GM12891 (cell line): ENCODE data around the gene ZIC5.

ENCODE experiments used
- PAX5 ChIP-seq: IDR thresholded peaks from 2 replicates; pipeline ENCODE4 v1.6.1; 2011; ENCODE audit warnings: low read length, moderate library complexity, mild to moderate bottlenecking; ENCODE audit not compliant: insufficient read depth, severe bottlenecking
- POLR2A ChIP-seq: IDR thresholded peaks from 2 replicates; pipeline ENCODE4 v1.6.1; 2011; ENCODE audit warnings: low read depth, low read length, control low read depth
- POLR2AphosphoS5 ChIP-seq: IDR thresholded peaks from 2 replicates; pipeline ENCODE4 v1.6.1; 2011; ENCODE audit warnings: low read depth, low read length, control low read depth
- POU2F2 ChIP-seq: IDR thresholded peaks from 2 replicates; pipeline ENCODE4 v1.6.1; 2011; ENCODE audit warnings: low read depth, mild to moderate bottlenecking, control low read depth, low read length, moderate library complexity
- SPI1 ChIP-seq: IDR thresholded peaks from 2 replicates; pipeline ENCODE4 v1.6.1; 2011; ENCODE audit warnings: low read depth, low read length, control low read depth
- TAF1 ChIP-seq: IDR thresholded peaks from 2 replicates; pipeline ENCODE4 v1.6.1; 2011; ENCODE audit warnings: low read depth, low read length, control low read depth

GRCh38 chr13:99991013-99991827, 19.7 kb upstream of the ZIC5 start:
- no peak for TF ChIP-seq POLR2A
- TF ChIP-seq POLR2AphosphoS5, result no peak
- no peak for TF ChIP-seq SPI1
- TF ChIP-seq TAF1, result no peak
- no peak for TF ChIP-seq POU2F2
- no peak for TF ChIP-seq PAX5
